22Rv1 (cell line): Measurements from ENCODE around the gene PIGO.

Experiments used
- H3K27ac ChIP-seq: fragments of 450-650 bp; 2 replicates; pipeline ENCODE4 v1.5.1; 2017
- CTCF ChIP-seq: fragments of 450-650 bp; IDR thresholded peaks from 2 replicates; pipeline ENCODE4 v1.5.1; 2017; ENCODE audit warnings: mild to moderate bottlenecking
- ZFX ChIP-seq: fragments of 450-650 bp; IDR thresholded peaks from 2 replicates; pipeline ENCODE4 v1.6.1; 2017; ENCODE audit warnings: antibody characterized with exemption, borderline replicate concordance

Gene PIGO

GRCh38 chr9:35116539-35116897 is 20.1 kb upstream of the PIGO start:
- no peak for TF ChIP-seq CTCF
- TF ChIP-seq ZFX, result no peak
- peak overlapping the region; percentile 92 for H3K27ac ChIP-seq

- TF ChIP-seq CTCF, result no peak
- TF ChIP-seq ZFX, result no peak
- H3K27ac ChIP-seq, result peak within 1 kb of the TSS; percentile 92
Measured at GRCh38 chr9:35115680-35116538, 19.5 kb upstream of the PIGO start, which contains the start of gene ATOSB. Gene ATOSB, minus strand, starts transcription at chr9:35115862. Its CDS starts 7,588 bp downstream, at chr9:35108274.

- TF ChIP-seq CTCF (no peak), ZFX (no peak)
- peak overlapping the region; percentile 92 for H3K27ac ChIP-seq
Measured at GRCh38 chr9:35114840-35115628, 18.6 kb upstream of the PIGO start.

- H3K27ac ChIP-seq, result peak overlapping the region; percentile 92
Measured at GRCh38 chr9:35114113-35114839, 17.9 kb upstream of the PIGO start.

GRCh38 chr9:35112257-35113020 is 16.0 kb upstream of the PIGO start:
- no peak for TF ChIP-seq ZFX
- no peak for TF ChIP-seq CTCF
- peak overlapping the region; percentile 92 for H3K27ac ChIP-seq

More at GRCh38 chr9:35114113-35114839, 17.9 kb upstream of the PIGO start:
- TF ChIP-seq ZFX, result no peak
- no peak for TF ChIP-seq CTCF

GRCh38 chr9:35111001-35111933 is 14.9 kb upstream of the PIGO start:
- H3K27ac ChIP-seq, result peak overlapping the region; percentile 92
- TF ChIP-seq ZFX, result no peak
- TF ChIP-seq CTCF, result no peak
